Endothelial cell (in vitro differentiated cells): ENCODE data around the gene MICAL3. TPM values are rescaled to one million over a fixed set of nuclear protein-coding genes. Genes with fewer than 3 reads are reported as not detected.

Experiments used
- DNase-seq: peaks from one replicate; pipeline ENCODE4 v3.0.0; 2021; ENCODE audit warnings: low spot score
- H3K27ac Mint-ChIP-seq: one replicate; pipeline ENCODE4 v1.8.0; 2021; ENCODE audit warnings: mixed read lengths, inconsistent platforms; ENCODE audit not compliant: unreplicated experiment
- H3K27me3 Mint-ChIP-seq: one replicate; pipeline ENCODE4 v1.8.0; 2021; ENCODE audit warnings: mild to moderate bottlenecking, moderate library complexity, mixed read lengths, inconsistent platforms; ENCODE audit not compliant: unreplicated experiment
- H3K36me3 Mint-ChIP-seq: one replicate; pipeline ENCODE4 v1.8.0; 2021; ENCODE audit warnings: mild to moderate bottlenecking, low read depth, mixed read lengths, inconsistent platforms; ENCODE audit not compliant: unreplicated experiment
- H3K4me1 Mint-ChIP-seq: one replicate; pipeline ENCODE4 v1.8.0; 2021; ENCODE audit warnings: mild to moderate bottlenecking, mixed read lengths, inconsistent platforms; ENCODE audit not compliant: unreplicated experiment
- H3K4me3 Mint-ChIP-seq: one replicate; pipeline ENCODE4 v1.8.0; 2021; ENCODE audit warnings: mild to moderate bottlenecking, mixed read lengths, inconsistent platforms; ENCODE audit not compliant: unreplicated experiment
- H3K9me3 Mint-ChIP-seq: one replicate; pipeline ENCODE4 v1.8.0; 2021; ENCODE audit warnings: mixed read lengths, inconsistent platforms; ENCODE audit not compliant: unreplicated experiment
- total RNA-seq: library from RNA; stranded (reverse); fragmentation: NEBNext Ultra II Directional; extraction: Animal tissue kit (Norgen Biotek cat#: 25700); gene quantifications from one replicate; pipeline ENCODE4 v1.2.1, GENCODE V29; 2021; ENCODE audit not compliant: unreplicated experiment
- TF ChIP-seq, protein P1 (sequence below): fragments of 200-600 bp; sonication (generic); IDR thresholded peaks from one replicate; pipeline ENCODE4 v1.5.0; 2021; ENCODE audit warnings: antibody characterized with exemption; ENCODE audit not compliant: unreplicated experiment

MICAL3 gene
- total RNA-seq, 1 donor from 2014 or later = 54.3 TPM

DNA sequence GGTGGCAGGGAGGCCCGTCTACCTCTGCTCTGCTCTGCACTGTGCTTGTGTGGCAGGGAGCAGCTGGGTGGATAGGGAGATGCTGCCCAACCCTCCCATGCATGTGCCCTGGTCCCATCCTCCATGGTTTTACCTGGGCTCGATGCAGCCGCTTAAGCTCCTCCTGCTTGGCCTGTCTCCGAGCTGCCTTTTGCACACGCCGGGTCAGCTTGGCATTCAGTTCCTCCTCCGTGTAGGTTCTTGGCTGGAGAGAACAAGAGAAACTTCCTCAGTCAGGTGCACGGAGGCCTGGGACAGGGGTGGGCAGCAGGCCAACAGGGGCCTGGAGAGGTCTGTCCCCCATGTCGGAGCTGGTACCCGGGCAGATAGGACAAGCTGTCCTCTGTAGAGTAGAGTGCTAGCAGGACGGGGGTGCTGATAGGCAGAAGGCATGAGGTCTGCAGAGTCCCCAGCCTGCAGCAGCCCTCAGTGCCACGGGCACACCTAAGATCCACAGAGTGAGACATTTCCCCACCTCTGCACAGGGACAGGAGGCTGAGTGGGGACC is 213.7 kb downstream of the MICAL3 start:
- H3K36me3 Mint-ChIP-seq = peaks cover 22% of the 10 kb centered on the region
- TF ChIP-seq, protein P1, sequence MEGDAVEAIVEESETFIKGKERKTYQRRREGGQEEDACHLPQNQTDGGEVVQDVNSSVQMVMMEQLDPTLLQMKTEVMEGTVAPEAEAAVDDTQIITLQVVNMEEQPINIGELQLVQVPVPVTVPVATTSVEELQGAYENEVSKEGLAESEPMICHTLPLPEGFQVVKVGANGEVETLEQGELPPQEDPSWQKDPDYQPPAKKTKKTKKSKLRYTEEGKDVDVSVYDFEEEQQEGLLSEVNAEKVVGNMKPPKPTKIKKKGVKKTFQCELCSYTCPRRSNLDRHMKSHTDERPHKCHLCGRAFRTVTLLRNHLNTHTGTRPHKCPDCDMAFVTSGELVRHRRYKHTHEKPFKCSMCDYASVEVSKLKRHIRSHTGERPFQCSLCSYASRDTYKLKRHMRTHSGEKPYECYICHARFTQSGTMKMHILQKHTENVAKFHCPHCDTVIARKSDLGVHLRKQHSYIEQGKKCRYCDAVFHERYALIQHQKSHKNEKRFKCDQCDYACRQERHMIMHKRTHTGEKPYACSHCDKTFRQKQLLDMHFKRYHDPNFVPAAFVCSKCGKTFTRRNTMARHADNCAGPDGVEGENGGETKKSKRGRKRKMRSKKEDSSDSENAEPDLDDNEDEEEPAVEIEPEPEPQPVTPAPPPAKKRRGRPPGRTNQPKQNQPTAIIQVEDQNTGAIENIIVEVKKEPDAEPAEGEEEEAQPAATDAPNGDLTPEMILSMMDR = no peak
- DNase-seq = no peak
- no peak overlapping the region for H3K27ac Mint-ChIP-seq
- no peaks in the 10 kb centered on the region for H3K9me3 Mint-ChIP-seq
- H3K4me1 Mint-ChIP-seq = no peaks in the 10 kb centered on the region
- no peak overlapping the region for H3K4me3 Mint-ChIP-seq
- H3K27me3 Mint-ChIP-seq = peaks cover 4% of the 10 kb centered on the region

DNA sequence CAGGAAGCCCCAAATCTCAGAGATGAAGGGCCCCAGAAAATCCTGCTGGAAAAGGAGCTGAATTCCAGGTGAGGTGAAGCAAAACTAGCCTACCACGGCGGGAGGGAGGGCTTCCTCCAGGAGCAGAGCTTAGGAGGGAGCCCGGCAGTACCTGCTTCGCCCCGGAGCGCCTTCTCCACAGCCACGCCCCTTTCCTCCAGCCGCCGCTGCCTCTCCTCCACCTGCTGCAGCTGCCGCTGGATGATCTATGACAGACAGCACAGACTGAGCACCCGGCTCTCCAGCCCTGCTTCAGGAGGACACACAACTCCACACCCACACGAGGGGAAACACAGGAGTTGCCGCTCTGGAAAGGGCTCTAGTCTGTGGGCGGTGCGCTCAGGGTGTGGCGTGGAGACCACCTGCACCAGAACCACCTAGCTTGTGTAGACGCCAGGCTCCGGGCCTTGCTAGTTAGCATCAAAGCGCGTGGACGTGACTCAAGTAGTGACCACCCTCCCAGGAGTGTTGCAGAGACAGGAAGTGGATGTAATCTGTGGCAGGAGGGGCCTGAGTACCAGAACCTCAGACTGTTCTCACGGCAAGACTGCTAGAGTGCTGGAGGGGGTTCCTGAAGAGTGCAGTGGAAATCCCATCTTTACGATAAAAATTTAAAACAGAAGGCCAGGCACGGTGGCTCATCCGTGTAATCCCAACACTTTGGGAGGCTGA is 215.5 kb downstream of the MICAL3 start:
- no peak for DNase-seq
- Mint-ChIP-seq H3K4me1 (peaks cover 7% of the 10 kb centered on the region), H3K9me3 (no peaks in the 10 kb centered on the region), H3K36me3 (peaks cover 22% of the 10 kb centered on the region), H3K27ac (peak overlapping the region; percentile 36), H3K4me3 (no peak overlapping the region), H3K27me3 (peaks cover 6% of the 10 kb centered on the region)
- TF ChIP-seq, protein P1 = no peak

DNA sequence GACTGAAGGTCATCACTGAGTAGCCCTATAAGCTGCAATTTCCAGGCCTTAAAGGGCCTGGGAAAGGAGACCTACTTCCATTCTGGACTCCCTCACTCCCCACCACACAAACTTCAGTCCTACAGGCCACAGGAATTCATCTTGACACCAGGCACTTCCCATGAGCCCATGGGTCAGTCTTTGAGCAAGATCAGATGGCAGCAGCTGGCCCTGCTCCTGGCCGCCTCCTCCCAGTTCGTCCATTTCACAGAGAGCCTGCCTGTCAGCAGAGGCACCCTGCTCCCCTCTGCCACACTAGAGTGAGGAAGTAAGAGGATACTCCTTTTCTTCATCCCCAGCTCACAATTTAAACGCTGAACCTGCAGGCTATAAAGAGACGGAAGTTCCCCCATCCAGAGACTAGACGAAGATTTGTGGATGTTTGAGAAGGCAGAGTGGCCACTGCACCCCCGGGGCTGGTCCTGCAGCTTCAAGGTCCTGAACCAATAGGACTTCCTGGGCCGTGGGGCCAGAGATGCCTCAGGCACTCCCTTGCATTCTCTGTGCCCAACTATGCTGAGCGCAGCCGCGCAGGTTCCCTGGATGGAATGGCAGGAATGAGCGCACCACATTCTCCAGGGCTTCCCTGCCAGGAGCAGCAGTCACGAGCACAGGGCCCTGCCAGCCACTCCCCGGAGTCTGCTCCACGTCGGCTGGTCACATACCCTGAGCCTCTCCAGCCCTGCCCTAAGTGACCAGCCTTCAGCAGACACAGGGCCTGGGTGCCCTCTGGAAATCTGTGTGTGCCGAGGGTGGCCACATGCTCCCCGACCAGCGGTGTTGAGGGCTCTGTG is 216.6 kb downstream of the MICAL3 start:
- peaks cover 8% of the 10 kb centered on the region for H3K27me3 Mint-ChIP-seq
- TF ChIP-seq, protein P1 = no peak
- peaks cover 26% of the 10 kb centered on the region for H3K36me3 Mint-ChIP-seq
- H3K4me3 Mint-ChIP-seq = no peak overlapping the region
- no peak for DNase-seq
- peaks cover 9% of the 10 kb centered on the region for H3K4me1 Mint-ChIP-seq
- no peaks in the 10 kb centered on the region for H3K9me3 Mint-ChIP-seq
- H3K27ac Mint-ChIP-seq = no peak overlapping the region

DNA sequence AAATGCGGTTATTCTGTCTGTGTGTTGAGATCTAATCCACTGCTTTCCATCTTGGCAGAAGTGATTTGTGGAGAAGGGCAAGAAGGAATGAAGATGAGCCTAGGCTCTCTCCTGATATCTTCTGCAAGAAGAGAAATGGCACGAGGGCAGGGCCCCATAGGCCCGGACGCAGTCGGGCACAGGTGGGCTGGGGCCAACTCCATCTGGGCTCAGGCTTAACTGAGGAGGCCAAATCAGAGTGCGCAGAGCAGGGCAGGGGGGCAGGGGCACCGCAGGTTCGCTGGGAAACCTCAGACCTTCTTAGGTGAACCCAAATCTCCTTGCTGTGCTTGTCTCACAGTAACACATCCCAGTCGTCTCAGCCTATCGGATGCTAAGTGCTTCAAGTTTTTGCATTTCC is 217.3 kb downstream of the MICAL3 start:
- Mint-ChIP-seq H3K4me3 (no peak overlapping the region), H3K36me3 (peaks cover 32% of the 10 kb centered on the region), H3K27ac (no peak overlapping the region), H3K27me3 (peaks cover 8% of the 10 kb centered on the region), H3K9me3 (peaks cover 4% of the 10 kb centered on the region), H3K4me1 (peaks cover 9% of the 10 kb centered on the region)
- no peak for DNase-seq
- TF ChIP-seq, protein P1 = no peak
